Tibial nerve (tissue), 4 donors: ENCODE data around the gene SP140. TPM values are rescaled to one million over a fixed set of nuclear protein-coding genes. Genes with fewer than 3 reads are reported as not detected.

Experiments
- DNase-seq, 2 donors: peaks; one replicate each; pipeline ENCODE4 v3.0.0-alpha.2; 2019; ENCODE audit warnings: low spot score in 2 of 2
- H3K27ac ChIP-seq, 4 donors: fragments of 200-600 bp; sonication (generic) in 3 of 4; one replicate each; pipeline ENCODE4 v1.5.1; 2017 to 2019; ENCODE audit warnings: mild to moderate bottlenecking in 1 of 4
- H3K27me3 ChIP-seq, 2 donors: fragments of 200-600 bp; sonication (generic) in 1 of 2; one replicate each; pipeline versions ENCODE4 v1.5.1 to v1.6.0; 2017 to 2019
- H3K36me3 ChIP-seq, 3 donors: fragments of 200-600 bp; sonication (generic); one replicate each; pipeline ENCODE4 v1.5.1; 2018 to 2019
- H3K4me1 ChIP-seq, 4 donors: fragments of 200-600 bp; sonication (generic) in 3 of 4; one replicate each; pipeline ENCODE4 v1.5.1; 2017 to 2019
- H3K4me3 ChIP-seq, 4 donors: fragments of 200-600 bp; sonication (generic) in 3 of 4; one replicate each; pipeline ENCODE4 v1.5.1; 2017 to 2019; ENCODE audit warnings: mild to moderate bottlenecking in 1 of 4, moderate library complexity in 1 of 4
- H3K9me3 ChIP-seq, 4 donors: fragments of 200-600 bp; sonication (generic) in 3 of 4; one replicate each; pipeline ENCODE4 v1.5.1; 2017 to 2019
- EP300 ChIP-seq, 2 donors: sonication (generic); formaldehyde crosslinking; IDR thresholded peaks; one replicate each; pipeline ENCODE4 v1.6.1; 2017; ENCODE audit warnings: antibody characterized with exemption in 2 of 2, mild to moderate bottlenecking in 1 of 2
- POLR2A ChIP-seq, 2 donors: fragments of 450-650 bp; IDR thresholded peaks; one replicate each; pipeline ENCODE4 v1.6.1; 2017; ENCODE audit warnings: antibody characterized with exemption in 2 of 2, mild to moderate bottlenecking in 2 of 2, moderate library complexity in 2 of 2
- WGBS, 2 donors: methylation state at CpG; one replicate each; pipeline ENCODE4 v1.1.5; 2018; 5-methylcytosine and 5-hydroxymethylcytosine counted together
- total RNA-seq, 4 donors: library from RNA; depleted of rRNA; stranded (reverse); fragments of >200 nt; gene quantifications; one replicate each; pipeline ENCODE4 v1.1.0, GENCODE V29; 2016
- TF ChIP-seq, protein P1 (sequence below), 5 experiments: fragments of 200-600 bp in 3 of 5; fragments of 450-650 bp in 2 of 5; sonication (generic) in 3 of 5; IDR thresholded peaks; one replicate each; pipeline ENCODE4 v1.5.1; 2016 to 2019; ENCODE audit warnings: antibody characterized with exemption in 5 of 5, mild to moderate bottlenecking in 3 of 5, moderate library complexity in 2 of 5

The SP140 gene
- total RNA-seq, 4 donors from 2014 or later = 0.63 to 4.5 (median 1.4) TPM

DNA sequence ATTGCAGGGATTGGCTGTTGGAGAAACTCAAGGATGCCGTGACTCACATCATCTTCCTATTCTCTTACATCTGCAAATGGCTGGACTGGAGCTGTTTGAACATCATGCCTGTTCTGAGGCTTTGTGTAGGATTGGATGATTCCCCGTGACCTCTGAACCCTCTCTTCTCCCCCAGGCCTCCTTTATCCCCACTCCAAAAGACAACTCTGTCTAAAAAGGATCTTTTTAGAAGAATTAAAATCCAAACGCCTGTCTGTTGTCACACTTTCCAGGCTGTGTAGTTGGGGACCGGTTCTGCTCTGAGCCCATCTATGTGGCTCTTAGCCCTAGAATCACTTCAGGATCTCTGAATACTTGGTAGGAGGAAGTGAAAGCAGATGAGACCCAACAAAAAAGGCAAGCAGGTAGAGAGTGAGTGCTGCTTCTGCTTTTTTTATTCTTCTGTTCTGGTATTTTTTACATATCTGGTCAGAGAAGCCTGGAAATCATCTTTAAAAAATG lies 565 bp downstream of the SP140 start:
- Histone ChIP-seq H3K27me3 (no peaks in the 10 kb centered on the region), H3K9me3 (peaks cover 0 to 10% (median 0%) of the 10 kb centered on the region in 4 donors), H3K27ac (peak overlapping the region in 1 of 4 donors; percentile 78), H3K4me3 (peak overlapping the region in 1 of 4 donors; percentile 36), H3K4me1 (no peaks in the 10 kb centered on the region), H3K36me3 (no peaks in the 10 kb centered on the region)
- WGBS, 2 donors = 83 to 87% methylated on average over 4 of the region's 4 CpGs
- TF ChIP-seq, protein P1, sequence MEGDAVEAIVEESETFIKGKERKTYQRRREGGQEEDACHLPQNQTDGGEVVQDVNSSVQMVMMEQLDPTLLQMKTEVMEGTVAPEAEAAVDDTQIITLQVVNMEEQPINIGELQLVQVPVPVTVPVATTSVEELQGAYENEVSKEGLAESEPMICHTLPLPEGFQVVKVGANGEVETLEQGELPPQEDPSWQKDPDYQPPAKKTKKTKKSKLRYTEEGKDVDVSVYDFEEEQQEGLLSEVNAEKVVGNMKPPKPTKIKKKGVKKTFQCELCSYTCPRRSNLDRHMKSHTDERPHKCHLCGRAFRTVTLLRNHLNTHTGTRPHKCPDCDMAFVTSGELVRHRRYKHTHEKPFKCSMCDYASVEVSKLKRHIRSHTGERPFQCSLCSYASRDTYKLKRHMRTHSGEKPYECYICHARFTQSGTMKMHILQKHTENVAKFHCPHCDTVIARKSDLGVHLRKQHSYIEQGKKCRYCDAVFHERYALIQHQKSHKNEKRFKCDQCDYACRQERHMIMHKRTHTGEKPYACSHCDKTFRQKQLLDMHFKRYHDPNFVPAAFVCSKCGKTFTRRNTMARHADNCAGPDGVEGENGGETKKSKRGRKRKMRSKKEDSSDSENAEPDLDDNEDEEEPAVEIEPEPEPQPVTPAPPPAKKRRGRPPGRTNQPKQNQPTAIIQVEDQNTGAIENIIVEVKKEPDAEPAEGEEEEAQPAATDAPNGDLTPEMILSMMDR (IDR thresholded peaks at IDR 0.05) = no peak
- TF ChIP-seq EP300 (IDR thresholded peaks at IDR 0.05) (no peak), POLR2A (IDR thresholded peaks at IDR 0.05) (no peak)
- DNase-seq = no peak

DNA sequence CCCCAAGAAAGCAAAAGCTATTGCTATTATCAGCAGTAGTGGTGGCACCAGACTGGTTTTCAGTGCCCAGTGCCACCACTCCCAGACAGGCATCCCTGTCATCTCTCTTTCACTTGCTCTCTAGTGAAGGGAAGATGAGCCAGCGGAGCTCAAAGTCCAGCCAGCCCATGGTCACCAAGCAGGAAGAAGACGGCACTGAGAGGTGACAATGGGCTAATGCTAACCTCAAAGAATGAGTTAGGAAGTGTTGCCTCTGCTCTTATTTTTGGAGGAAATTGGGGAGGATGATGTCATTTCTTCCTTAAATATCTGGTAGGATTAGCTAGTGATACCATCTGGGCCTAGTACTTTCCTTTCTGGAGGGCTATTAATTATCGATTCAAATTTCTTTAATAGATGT lies 1.7 kb downstream of the SP140 start:
- TF ChIP-seq, protein P1 (IDR thresholded peaks at IDR 0.05) = no peak
- no peak for TF ChIP-seq EP300 (IDR thresholded peaks at IDR 0.05)
- TF ChIP-seq POLR2A (IDR thresholded peaks at IDR 0.05) = no peak
- peak overlapping the region in 1 of 4 donors; percentile 29 for H3K27ac ChIP-seq
- peak overlapping the region in 1 of 4 donors; percentile 14 for H3K4me3 ChIP-seq
- H3K4me1 ChIP-seq = no peaks in the 10 kb centered on the region
- peaks cover 0 to 17% (median 0%) of the 10 kb centered on the region in 4 donors for H3K9me3 ChIP-seq
- no peak for DNase-seq
- H3K27me3 ChIP-seq = no peaks in the 10 kb centered on the region
- H3K36me3 ChIP-seq = no peaks in the 10 kb centered on the region
- WGBS, 2 donors = 85 to 87% methylated on average over 3 of the region's 3 CpGs

DNA sequence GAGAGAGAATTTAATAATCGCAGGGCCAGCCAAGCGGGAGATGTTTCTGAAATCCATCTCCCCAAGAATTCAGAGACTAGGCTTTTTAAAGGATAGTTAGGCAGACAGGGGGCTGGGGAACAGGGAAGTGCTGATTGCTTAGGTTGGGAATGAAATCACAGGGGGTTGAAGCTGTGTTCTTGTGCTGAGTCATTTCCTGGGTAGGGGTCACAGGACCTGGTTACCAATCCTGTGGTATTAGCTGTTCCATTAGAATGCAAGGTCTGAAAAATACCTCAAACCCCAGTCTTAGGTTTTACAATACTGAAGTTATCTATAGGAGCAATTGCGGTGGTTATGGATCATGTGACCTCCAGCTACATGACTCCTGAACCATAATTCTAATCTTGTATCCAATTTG lies 4.6 kb downstream of the SP140 start:
- TF ChIP-seq POLR2A (IDR thresholded peaks at IDR 0.05) = no peak
- no peak for TF ChIP-seq EP300 (IDR thresholded peaks at IDR 0.05)
- TF ChIP-seq, protein P1 (IDR thresholded peaks at IDR 0.05) = no peak
- Histone ChIP-seq H3K4me1 (no peaks in the 10 kb centered on the region), H3K9me3 (peaks cover 0 to 17% (median 0%) of the 10 kb centered on the region in 4 donors), H3K4me3 (no peak overlapping the region), H3K27ac (no peak overlapping the region), H3K36me3 (no peaks in the 10 kb centered on the region), H3K27me3 (no peaks in the 10 kb centered on the region)
- DNase-seq = no peak
- 89 to 91% methylated on average over 3 of the region's 3 CpGs for WGBS, 2 donors

DNA sequence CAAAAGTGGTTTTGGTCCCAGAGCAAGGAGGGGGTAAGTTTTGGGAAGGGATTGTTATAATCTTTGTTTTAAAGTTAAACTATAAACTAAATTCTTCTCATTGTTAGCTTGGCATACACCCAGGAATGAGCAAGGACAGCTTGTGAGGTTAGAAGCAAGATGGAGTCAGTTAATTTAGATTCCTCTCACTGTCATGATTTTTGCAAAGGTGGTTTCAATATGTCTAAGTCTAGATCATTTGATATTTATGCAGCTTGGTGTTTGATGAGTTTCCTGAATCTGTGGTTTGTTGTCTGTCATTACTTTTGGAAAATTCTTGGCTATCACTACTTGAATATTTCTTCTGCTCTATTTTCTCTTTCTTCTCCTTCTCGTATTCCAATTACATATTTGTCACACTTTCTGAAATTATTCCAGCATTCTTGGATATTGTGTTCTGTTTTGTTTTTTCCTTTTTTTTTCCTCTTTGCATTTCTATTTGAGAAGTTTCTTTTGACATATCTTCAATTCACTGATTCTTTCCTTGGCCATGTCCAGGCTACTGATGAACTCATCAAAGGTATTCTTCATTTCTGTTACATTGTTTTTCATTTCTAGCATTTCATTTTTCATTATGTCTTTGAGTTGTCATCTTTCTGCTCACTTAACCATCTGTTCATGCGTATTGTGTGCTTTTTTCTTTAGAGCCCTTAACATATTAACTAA lies 5.1 kb downstream of the SP140 start:
- Histone ChIP-seq H3K4me1 (no peaks in the 10 kb centered on the region), H3K36me3 (no peaks in the 10 kb centered on the region), H3K27ac (no peak overlapping the region), H3K4me3 (no peak overlapping the region), H3K9me3 (peaks cover 0 to 17% (median 0%) of the 10 kb centered on the region in 4 donors), H3K27me3 (no peaks in the 10 kb centered on the region)
- TF ChIP-seq POLR2A (IDR thresholded peaks at IDR 0.05) = no peak
- TF ChIP-seq, protein P1 (IDR thresholded peaks at IDR 0.05) = no peak
- TF ChIP-seq EP300 (IDR thresholded peaks at IDR 0.05) = no peak
- 85 to 88% methylated on average over 2 of the region's 2 CpGs for WGBS, 2 donors
- no peak for DNase-seq

DNA sequence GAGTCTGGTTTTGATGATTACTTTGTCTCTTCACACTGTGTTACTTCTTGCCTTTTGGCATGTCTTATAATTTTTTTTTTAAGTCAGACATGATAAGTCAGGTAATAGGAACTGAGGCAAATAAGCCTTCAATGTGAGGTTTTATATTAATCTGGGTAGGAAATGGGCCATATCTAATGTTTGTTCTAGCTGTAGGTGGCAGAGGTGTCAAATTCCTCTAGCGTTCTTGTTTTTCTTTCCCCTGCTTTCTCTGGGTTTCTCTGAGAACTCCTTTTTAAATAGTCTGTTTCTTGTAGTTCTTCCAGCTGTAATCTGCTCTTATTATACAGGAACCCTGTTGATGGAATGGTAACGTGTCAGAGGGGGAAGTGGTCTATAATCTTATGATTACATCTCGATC lies 5.7 kb downstream of the SP140 start:
- Histone ChIP-seq H3K9me3 (peaks cover 0 to 17% (median 0%) of the 10 kb centered on the region in 4 donors), H3K4me3 (no peak overlapping the region), H3K4me1 (no peaks in the 10 kb centered on the region), H3K36me3 (no peaks in the 10 kb centered on the region), H3K27ac (no peak overlapping the region), H3K27me3 (no peaks in the 10 kb centered on the region)
- WGBS, 2 donors = 71 to 76% methylated on average over 3 of the region's 3 CpGs
- TF ChIP-seq POLR2A (IDR thresholded peaks at IDR 0.05) = no peak
- no peak for TF ChIP-seq EP300 (IDR thresholded peaks at IDR 0.05)
- TF ChIP-seq, protein P1 (IDR thresholded peaks at IDR 0.05) = no peak
- DNase-seq = no peak
